NT2/D1 (cell line): Measurements from ENCODE around the gene OR2H2.

ENCODE experiments used
- SUZ12 ChIP-seq: IDR thresholded peaks from 2 replicates; pipeline ENCODE4 v1.6.1; 2011; ENCODE audit not compliant: insufficient read length, insufficient read depth; ENCODE audit errors: extremely low read depth
- YY1 ChIP-seq: IDR thresholded peaks from 2 replicates; pipeline ENCODE4 v1.6.1; 2011; ENCODE audit not compliant: insufficient read length, insufficient read depth
- ZNF274 ChIP-seq: IDR thresholded peaks from 2 replicates; pipeline ENCODE4 v1.6.1; 2011; ENCODE audit warnings: mild to moderate bottlenecking, low read depth, low read length

DNA sequence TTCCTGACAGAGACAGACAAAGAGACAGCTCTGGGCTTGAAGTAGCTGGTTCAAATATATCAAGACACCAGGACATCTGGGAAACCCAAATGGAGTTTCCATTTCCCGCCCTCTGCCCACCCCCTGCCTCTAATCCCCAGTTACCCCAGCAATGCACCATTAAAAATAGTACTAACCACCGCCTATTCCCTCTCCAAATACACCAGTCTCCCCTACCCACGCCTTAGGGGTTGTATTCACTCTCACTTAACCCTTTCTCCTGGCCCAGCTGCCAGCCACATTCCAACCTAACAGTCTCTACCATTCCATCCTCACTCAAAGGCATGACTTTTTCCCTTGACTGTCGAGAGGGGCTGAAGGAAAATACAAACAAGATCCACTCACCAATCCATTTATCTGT lies 25.6 kb downstream of the OR2H2 start:
- TF ChIP-seq ZNF274: no peak
- TF ChIP-seq YY1: no peak
- TF ChIP-seq SUZ12: no peak
